Activated CD4-positive, alpha-beta memory T cell treated with anti-CD3 and anti-CD28 coated beads for 36 hours (primary cell): ENCODE measurements around the gene GAPDH. TPM values are rescaled to one million over a fixed set of nuclear protein-coding genes. Genes with fewer than 3 reads are reported as not detected.
A peak's percentile ranks its signal among the peaks of the same experiment; 100 is the strongest.

Source experiments
- CTCF ChIA-PET: fragments of 350-600 bp; sonication (Branson Sonifier 250); formaldehyde crosslinking; loops from one replicate; lab custom pipeline; 2021; ENCODE audit warnings: antibody characterized with exemption, inconsistent platforms; lab: Charles Lee
- POLR2A ChIA-PET: fragments of 350-600 bp; sonication (Branson Sonifier 250); formaldehyde crosslinking; loops from one replicate; lab custom pipeline; 2021; ENCODE audit warnings: antibody characterized with exemption; lab: Charles Lee
- DNase-seq: peaks from one replicate; pipeline ENCODE4 v3.0.0-alpha.2; 2020
- H3K27ac Mint-ChIP-seq: one replicate; pipeline ENCODE4 v1.8.0; 2021; ENCODE audit warnings: mixed read lengths
- H3K27me3 Mint-ChIP-seq: one replicate; pipeline ENCODE4 v1.8.0; 2021; ENCODE audit warnings: mixed read lengths
- H3K36me3 Mint-ChIP-seq: one replicate; pipeline ENCODE4 v1.8.0; 2021; ENCODE audit warnings: mixed read lengths
- H3K4me1 Mint-ChIP-seq: one replicate; pipeline ENCODE4 v1.8.0; 2021; ENCODE audit warnings: low read depth, mixed read lengths
- H3K4me3 Mint-ChIP-seq: one replicate; pipeline ENCODE4 v1.8.0; 2021; ENCODE audit warnings: mild to moderate bottlenecking, mixed read lengths
- H3K9me3 Mint-ChIP-seq: one replicate; pipeline ENCODE4 v1.8.0; 2021; ENCODE audit warnings: mixed read lengths
- intact Hi-C: fragments of 100-400 bp; cut with micrococcal nuclease; formaldehyde crosslinking; loops from one replicate; pipeline ENCODE4 v1.15.1; 2023
- total RNA-seq, 2 experiments: library from RNA; stranded (reverse); gene quantifications; one replicate each; pipeline ENCODE4 v1.2.3, GENCODE V29; 2021

GAPDH gene
- total RNA-seq, 2 experiments from 2014 or later = 5,823 to 5,836 TPM

GRCh38 chr12:6530576-6531260 is 3.6 kb upstream of the GAPDH start:
- no peaks in the 10 kb centered on the region for H3K9me3 Mint-ChIP-seq
- intact Hi-C loops = no loop called here
- peaks cover 83% of the 10 kb centered on the region for H3K36me3 Mint-ChIP-seq
- peak overlapping the region; percentile 66 for H3K27ac Mint-ChIP-seq
- peaks cover 19% of the 10 kb centered on the region for H3K4me1 Mint-ChIP-seq
- no peak for DNase-seq
- no peaks in the 10 kb centered on the region for H3K27me3 Mint-ChIP-seq
- H3K4me3 Mint-ChIP-seq = no peak overlapping the region
- CTCF ChIA-PET = interaction anchor here (3.1 kb wide), 1 partner anchor 7 kb away, joined by 10 read pairs; no protein-coding TSS in a partner anchor
- POLR2A ChIA-PET = interaction anchor here (0.8 to 3.1 kb wide), 4 partner anchors 61 to 86 kb away, joined by 4 to 34 read pairs (median 8); partner anchors contain the start of genes CD27 and VAMP1

DNA sequence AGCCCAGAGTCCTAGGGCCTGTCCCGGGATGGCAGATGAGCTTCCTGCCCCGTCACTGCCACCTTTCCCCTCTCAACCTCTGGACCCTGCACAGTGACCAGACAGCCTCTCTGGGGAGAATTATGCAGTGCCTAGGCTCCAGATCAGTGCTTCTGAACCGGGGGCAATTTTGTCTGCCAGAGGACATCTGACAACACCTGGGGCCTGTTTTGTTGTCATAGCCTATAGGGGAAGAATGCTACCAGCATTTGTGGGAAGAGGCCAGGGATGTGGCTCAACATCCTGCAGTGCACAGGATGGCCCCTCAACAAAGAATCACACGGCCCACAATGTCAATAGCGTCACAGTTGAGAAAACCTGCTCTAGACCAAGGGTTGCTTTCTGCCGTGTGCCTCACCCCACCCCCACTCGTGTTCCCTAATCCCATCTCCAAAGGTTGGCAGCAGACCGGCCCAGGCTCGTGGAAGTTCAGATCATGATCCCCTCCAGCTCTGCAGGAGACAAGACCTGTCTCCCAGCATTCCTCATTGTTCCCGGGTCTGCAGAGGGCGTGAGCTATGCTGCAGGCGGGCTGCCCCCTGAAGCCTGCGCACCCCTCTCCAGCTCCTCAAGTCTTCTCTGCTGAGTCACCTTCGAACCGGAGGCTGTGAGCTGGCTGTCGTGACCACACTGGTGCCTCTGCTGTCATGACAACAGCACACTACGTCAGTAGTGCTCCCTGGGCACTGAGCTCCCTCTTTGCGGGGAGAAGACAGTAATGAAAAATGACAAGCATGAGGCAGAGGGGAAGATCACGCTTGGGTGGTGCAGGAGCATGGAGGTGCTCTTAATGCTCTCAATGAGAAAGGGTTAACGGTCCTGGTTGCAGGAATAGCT is 2.0 kb upstream of the GAPDH start:
- intact Hi-C loops = loop anchor here (1.0 to 2.0 kb wide), 2 partner anchors 43 to 62 kb away; partner anchors contain the start of gene VAMP1
- ChIA-PET POLR2A (interaction anchor here (0.6 to 5.8 kb wide), 32 partner anchors 9 to 320 kb away, joined by 3 to 54 read pairs (median 5); partner anchors contain the start of genes CD27, CD4, CDCA3 and COPS7A), CTCF (interaction anchor here (0.7 to 1.9 kb wide), 12 partner anchors 11 to 109 kb away, joined by 3 to 12 read pairs (median 6); partner anchors contain the start of genes MRPL51 and VAMP1)
- Mint-ChIP-seq H3K27ac (peak overlapping the region; percentile 100), H3K4me3 (peak overlapping the region; percentile 96), H3K9me3 (no peaks in the 10 kb centered on the region), H3K36me3 (peaks cover 84% of the 10 kb centered on the region), H3K27me3 (no peaks in the 10 kb centered on the region), H3K4me1 (peaks cover 32% of the 10 kb centered on the region)
- DNase-seq = peak; percentile 94

DNA sequence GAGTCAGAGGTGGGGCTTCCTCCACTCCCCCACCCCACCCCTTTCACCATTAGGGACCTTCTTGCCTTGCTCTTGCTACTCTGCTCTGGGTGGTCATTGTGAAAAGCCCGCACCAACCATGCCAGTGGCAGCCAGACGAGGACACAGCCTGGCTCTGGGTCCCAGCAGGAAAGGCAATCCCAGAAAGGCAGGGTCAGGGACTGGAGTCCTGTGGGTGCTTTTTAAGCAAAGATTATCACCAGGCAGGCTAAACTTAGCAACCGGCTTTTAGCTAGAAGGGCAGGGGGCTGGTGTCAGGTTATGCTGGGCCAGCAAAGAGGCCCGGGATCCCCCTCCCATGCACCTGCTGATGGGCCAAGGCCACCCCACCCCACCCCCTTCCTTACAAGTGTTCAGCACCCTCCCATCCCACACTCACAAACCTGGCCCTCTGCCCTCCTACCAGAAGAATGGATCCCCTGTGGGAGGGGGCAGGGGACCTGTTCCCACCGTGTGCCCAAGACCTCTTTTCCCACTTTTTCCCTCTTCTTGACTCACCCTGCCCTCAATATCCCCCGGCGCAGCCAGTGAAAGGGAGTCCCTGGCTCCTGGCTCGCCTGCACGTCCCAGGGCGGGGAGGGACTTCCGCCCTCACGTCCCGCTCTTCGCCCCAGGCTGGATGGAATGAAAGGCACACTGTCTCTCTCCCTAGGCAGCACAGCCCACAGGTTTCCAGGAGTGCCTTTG is 1.2 kb upstream of the GAPDH start:
- intact Hi-C loops = loop anchor here (1.0 to 2.0 kb wide), 2 partner anchors 42 to 63 kb away; partner anchors contain the start of gene VAMP1
- H3K27ac Mint-ChIP-seq = peak overlapping the region; percentile 100
- no peaks in the 10 kb centered on the region for H3K9me3 Mint-ChIP-seq
- H3K4me1 Mint-ChIP-seq = peaks cover 38% of the 10 kb centered on the region
- ChIA-PET POLR2A (interaction anchor here (0.6 to 5.8 kb wide), 26 partner anchors 9 to 320 kb away, joined by 3 to 54 read pairs (median 4); partner anchors contain the start of genes CD27, CDCA3, COPS7A and MRPL51), CTCF (interaction anchor here (1.0 to 1.9 kb wide), 8 partner anchors 21 to 110 kb away, joined by 4 to 12 read pairs (median 8); partner anchors contain the start of genes MRPL51 and VAMP1)
- peaks cover 86% of the 10 kb centered on the region for H3K36me3 Mint-ChIP-seq
- H3K27me3 Mint-ChIP-seq = no peaks in the 10 kb centered on the region
- peak overlapping the region; percentile 96 for H3K4me3 Mint-ChIP-seq
- peak; percentile 68 for DNase-seq

DNA sequence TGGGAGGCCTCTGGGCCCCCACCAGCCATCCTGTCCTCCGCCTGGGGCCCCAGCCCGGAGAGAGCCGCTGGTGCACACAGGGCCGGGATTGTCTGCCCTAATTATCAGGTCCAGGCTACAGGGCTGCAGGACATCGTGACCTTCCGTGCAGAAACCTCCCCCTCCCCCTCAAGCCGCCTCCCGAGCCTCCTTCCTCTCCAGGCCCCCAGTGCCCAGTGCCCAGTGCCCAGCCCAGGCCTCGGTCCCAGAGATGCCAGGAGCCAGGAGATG is 729 bp upstream of the GAPDH start:
- Mint-ChIP-seq H3K27ac (peak overlapping the region; percentile 100), H3K9me3 (no peaks in the 10 kb centered on the region), H3K27me3 (no peaks in the 10 kb centered on the region), H3K4me1 (peaks cover 40% of the 10 kb centered on the region), H3K36me3 (peaks cover 86% of the 10 kb centered on the region), H3K4me3 (peak overlapping the region; percentile 96)
- intact Hi-C loops = loop anchor here (2.0 kb wide), 1 partner anchor 41 kb away; no protein-coding TSS in a partner anchor
- ChIA-PET CTCF (interaction anchor here (0.8 to 1.9 kb wide), 4 partner anchors 39 to 110 kb away, joined by 3 to 9 read pairs (median 4); partner anchors contain the start of gene VAMP1), POLR2A (interaction anchor here (0.5 to 5.8 kb wide), 23 partner anchors 19 to 607 kb away, joined by 3 to 54 read pairs (median 5); partner anchors contain the start of genes CD4, CDCA3, COPS7A and MLF2)
- DNase-seq = no peak

DNA sequence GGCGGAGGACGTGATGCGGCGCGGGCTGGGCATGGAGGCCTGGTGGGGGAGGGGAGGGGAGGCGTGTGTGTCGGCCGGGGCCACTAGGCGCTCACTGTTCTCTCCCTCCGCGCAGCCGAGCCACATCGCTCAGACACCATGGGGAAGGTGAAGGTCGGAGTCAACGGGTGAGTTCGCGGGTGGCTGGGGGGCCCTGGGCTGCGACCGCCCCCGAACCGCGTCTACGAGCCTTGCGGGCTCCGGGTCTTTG is 303 bp downstream of the GAPDH start:
- ChIA-PET POLR2A (interaction anchor here (0.7 to 5.8 kb wide), 20 partner anchors 18 to 409 kb away, joined by 3 to 54 read pairs (median 6); partner anchors contain the start of genes C12orf57, CD4, CDCA3 and COPS7A), CTCF (interaction anchor here (0.7 to 2.9 kb wide), 7 partner anchors 19 to 198 kb away, joined by 3 to 11 read pairs (median 3); no protein-coding TSS in a partner anchor)
- Mint-ChIP-seq H3K27ac (peak overlapping the region; percentile 100), H3K9me3 (no peaks in the 10 kb centered on the region), H3K4me1 (peaks cover 48% of the 10 kb centered on the region), H3K27me3 (no peaks in the 10 kb centered on the region), H3K36me3 (peaks cover 77% of the 10 kb centered on the region), H3K4me3 (peak overlapping the region; percentile 96)
- DNase-seq = no peak
- intact Hi-C loops = loop anchor here (1.0 to 2.0 kb wide), 7 partner anchors 22 to 318 kb away; partner anchors contain the start of genes CHD4, IFFO1, MRPL51 and USP5

- H3K27me3 Mint-ChIP-seq = no peaks in the 10 kb centered on the region
- H3K4me1 Mint-ChIP-seq = peaks cover 53% of the 10 kb centered on the region
- ChIA-PET POLR2A (interaction anchor here (0.7 to 6.3 kb wide), 20 partner anchors 18 to 408 kb away, joined by 3 to 54 read pairs (median 6); partner anchors contain the start of genes C12orf57, CD4, CDCA3 and COPS7A), CTCF (interaction anchor here (0.7 to 2.9 kb wide), 10 partner anchors 19 to 338 kb away, joined by 3 to 11 read pairs (median 3); partner anchors contain the start of gene MLF2)
- H3K36me3 Mint-ChIP-seq = peaks cover 72% of the 10 kb centered on the region
- peak; percentile 93 for DNase-seq
- no peaks in the 10 kb centered on the region for H3K9me3 Mint-ChIP-seq
- H3K27ac Mint-ChIP-seq = peak overlapping the region; percentile 100
- H3K4me3 Mint-ChIP-seq = peak overlapping the region; percentile 96
- intact Hi-C loops = loop anchor here (1.0 to 2.0 kb wide), 8 partner anchors 22 to 318 kb away; partner anchors contain the start of genes CHD4, IFFO1, MRPL51 and USP5
Measured at GRCh38 chr12:6534945-6535696, 804 bp downstream of the GAPDH start.

GRCh38 chr12:6535697-6535946 is 1.3 kb downstream of the GAPDH start:
- Mint-ChIP-seq H3K36me3 (peaks cover 67% of the 10 kb centered on the region), H3K27ac (peak overlapping the region; percentile 100), H3K4me3 (peak overlapping the region; percentile 96), H3K4me1 (peaks cover 58% of the 10 kb centered on the region), H3K9me3 (no peaks in the 10 kb centered on the region), H3K27me3 (no peaks in the 10 kb centered on the region)
- DNase-seq = no peak
- intact Hi-C loops = loop anchor here (1.0 to 2.0 kb wide), 6 partner anchors 21 to 317 kb away; partner anchors contain the start of genes CHD4, IFFO1 and USP5
- CTCF ChIA-PET = interaction anchor here (0.8 to 2.9 kb wide), 10 partner anchors 16 to 337 kb away, joined by 3 to 11 read pairs (median 3); partner anchors contain the start of genes CD4 and MLF2
- POLR2A ChIA-PET = interaction anchor here (0.7 to 6.3 kb wide), 14 partner anchors 12 to 337 kb away, joined by 3 to 54 read pairs (median 12); partner anchors contain the start of genes CD4, CDCA3, COPS7A and IFFO1

DNA sequence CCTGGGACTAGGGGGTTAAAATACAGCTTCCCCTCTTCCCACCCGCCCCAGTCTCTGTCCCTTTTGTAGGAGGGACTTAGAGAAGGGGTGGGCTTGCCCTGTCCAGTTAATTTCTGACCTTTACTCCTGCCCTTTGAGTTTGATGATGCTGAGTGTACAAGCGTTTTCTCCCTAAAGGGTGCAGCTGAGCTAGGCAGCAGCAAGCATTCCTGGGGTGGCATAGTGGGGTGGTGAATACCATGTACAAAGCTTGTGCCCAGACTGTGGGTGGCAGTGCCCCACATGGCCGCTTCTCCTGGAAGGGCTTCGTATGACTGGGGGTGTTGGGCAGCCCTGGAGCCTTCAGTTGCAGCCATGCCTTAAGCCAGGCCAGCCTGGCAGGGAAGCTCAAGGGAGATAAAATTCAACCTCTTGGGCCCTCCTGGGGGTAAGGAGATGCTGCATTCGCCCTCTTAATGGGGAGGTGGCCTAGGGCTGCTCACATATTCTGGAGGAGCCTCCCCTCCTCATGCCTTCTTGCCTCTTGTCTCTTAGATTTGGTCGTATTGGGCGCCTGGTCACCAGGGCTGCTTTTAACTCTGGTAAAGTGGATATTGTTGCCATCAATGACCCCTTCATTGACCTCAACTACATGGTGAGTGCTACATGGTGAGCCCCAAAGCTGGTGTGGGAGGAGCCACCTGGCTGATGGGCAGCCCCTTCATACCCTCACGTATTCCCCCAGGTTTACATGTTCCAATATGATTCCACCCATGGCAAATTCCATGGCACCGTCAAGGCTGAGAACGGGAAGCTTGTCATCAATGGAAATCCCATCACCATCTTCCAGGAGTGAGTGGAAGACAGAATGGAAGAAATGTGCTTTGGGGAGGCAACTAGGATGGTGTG is 1.9 kb downstream of the GAPDH start:
- peak overlapping the region; percentile 96 for H3K4me3 Mint-ChIP-seq
- peaks cover 58% of the 10 kb centered on the region for H3K4me1 Mint-ChIP-seq
- ChIA-PET POLR2A (interaction anchor here (0.7 to 6.3 kb wide), 14 partner anchors 11 to 337 kb away, joined by 3 to 54 read pairs (median 8); partner anchors contain the start of genes CD4, CDCA3, IFFO1 and MRPL51), CTCF (interaction anchor here (0.8 to 2.9 kb wide), 11 partner anchors 15 to 336 kb away, joined by 3 to 11 read pairs (median 3); partner anchors contain the start of genes CD4 and MLF2)
- intact Hi-C loops = loop anchor here (1.0 to 2.0 kb wide), 6 partner anchors 21 to 317 kb away; partner anchors contain the start of genes CHD4, IFFO1 and USP5
- peaks cover 61% of the 10 kb centered on the region for H3K36me3 Mint-ChIP-seq
- no peaks in the 10 kb centered on the region for H3K27me3 Mint-ChIP-seq
- H3K27ac Mint-ChIP-seq = peak overlapping the region; percentile 100
- no peaks in the 10 kb centered on the region for H3K9me3 Mint-ChIP-seq
- DNase-seq = no peak

DNA sequence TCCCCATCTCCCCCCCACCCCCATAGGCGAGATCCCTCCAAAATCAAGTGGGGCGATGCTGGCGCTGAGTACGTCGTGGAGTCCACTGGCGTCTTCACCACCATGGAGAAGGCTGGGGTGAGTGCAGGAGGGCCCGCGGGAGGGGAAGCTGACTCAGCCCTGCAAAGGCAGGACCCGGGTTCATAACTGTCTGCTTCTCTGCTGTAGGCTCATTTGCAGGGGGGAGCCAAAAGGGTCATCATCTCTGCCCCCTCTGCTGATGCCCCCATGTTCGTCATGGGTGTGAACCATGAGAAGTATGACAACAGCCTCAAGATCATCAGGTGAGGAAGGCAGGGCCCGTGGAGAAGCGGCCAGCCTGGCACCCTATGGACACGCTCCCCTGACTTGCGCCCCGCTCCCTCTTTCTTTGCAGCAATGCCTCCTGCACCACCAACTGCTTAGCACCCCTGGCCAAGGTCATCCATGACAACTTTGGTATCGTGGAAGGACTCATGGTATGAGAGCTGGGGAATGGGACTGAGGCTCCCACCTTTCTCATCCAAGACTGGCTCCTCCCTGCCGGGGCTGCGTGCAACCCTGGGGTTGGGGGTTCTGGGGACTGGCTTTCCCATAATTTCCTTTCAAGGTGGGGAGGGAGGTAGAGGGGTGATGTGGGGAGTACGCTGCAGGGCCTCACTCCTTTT is 2.7 kb downstream of the GAPDH start:
- ChIA-PET CTCF (interaction anchor here (0.6 to 4.2 kb wide), 30 partner anchors 8 to 203 kb away, joined by 3 to 61 read pairs (median 4); partner anchors contain the start of genes CD27, IFFO1, MRPL51 and NOP2), POLR2A (interaction anchor here (0.6 to 6.3 kb wide), 11 partner anchors 16 to 252 kb away, joined by 3 to 54 read pairs (median 14); partner anchors contain the start of genes CD4, IFFO1, MRPL51 and VAMP1)
- Mint-ChIP-seq H3K9me3 (no peaks in the 10 kb centered on the region), H3K27me3 (no peaks in the 10 kb centered on the region), H3K36me3 (peaks cover 57% of the 10 kb centered on the region), H3K27ac (peak overlapping the region; percentile 100), H3K4me1 (peaks cover 62% of the 10 kb centered on the region), H3K4me3 (peak overlapping the region; percentile 96)
- intact Hi-C loops = no loop called here
- peak; percentile 45 for DNase-seq
